Endometrium (tissue), 2 donors: Measurements from ENCODE around the gene FGF3.

Source experiments
- FAIRE-seq: peaks from 2 replicates; lab custom pipeline; 2012; peaks lifted over from hg19 to GRCh38; lab: Jason Lieb, UNC
- donor health status: control.
- donor health status: control.

The FGF3 gene

GRCh38 chr11:69843529-69843921 is 24.3 kb upstream of the FGF3 start:
- FAIRE-seq: no peak

GRCh38 chr11:69842746-69843528 is 23.7 kb upstream of the FGF3 start:
- FAIRE-seq: no peak

- no peak for FAIRE-seq
Measured at GRCh38 chr11:69841859-69842698, 22.9 kb upstream of the FGF3 start.

- FAIRE-seq: no peak
Measured at GRCh38 chr11:69841170-69841858, 22.1 kb upstream of the FGF3 start.

- FAIRE-seq: no peak
Measured at GRCh38 chr11:69840371-69841169, 21.4 kb upstream of the FGF3 start.

GRCh38 chr11:69839516-69839915 is 20.3 kb upstream of the FGF3 start:
- FAIRE-seq: no peak

- no peak for FAIRE-seq
Measured at GRCh38 chr11:69837791-69838190, 18.6 kb upstream of the FGF3 start.

GRCh38 chr11:69836401-69836800 is 17.2 kb upstream of the FGF3 start:
- FAIRE-seq: no peak

GRCh38 chr11:69834811-69835800 is 15.9 kb upstream of the FGF3 start:
- no peak for FAIRE-seq

GRCh38 chr11:69834251-69834650 is 15.0 kb upstream of the FGF3 start:
- no peak for FAIRE-seq

GRCh38 chr11:69832561-69833413 is 13.6 kb upstream of the FGF3 start:
- no peak for FAIRE-seq

GRCh38 chr11:69831985-69832384 is 12.8 kb upstream of the FGF3 start:
- no peak for FAIRE-seq

- no peak for FAIRE-seq
Measured at GRCh38 chr11:69830086-69830485, 10.9 kb upstream of the FGF3 start.

GRCh38 chr11:69828971-69829344 is 9.7 kb upstream of the FGF3 start:
- FAIRE-seq: no peak

GRCh38 chr11:69828276-69828970 is 9.2 kb upstream of the FGF3 start:
- no peak for FAIRE-seq

GRCh38 chr11:69826773-69827172 is 7.6 kb upstream of the FGF3 start:
- FAIRE-seq: no peak

GRCh38 chr11:69825941-69826340 is 6.7 kb upstream of the FGF3 start:
- FAIRE-seq: no peak

GRCh38 chr11:69825037-69825834 is 6.0 kb upstream of the FGF3 start:
- no peak for FAIRE-seq
